Activated CD4-positive, alpha-beta memory T cell treated with anti-CD3 and anti-CD28 coated beads for 36 hours (primary cell): ENCODE data around the gene AHDC1. TPM values are rescaled to one million over a fixed set of nuclear protein-coding genes. Genes with fewer than 3 reads are reported as not detected.

Experiments used
- CTCF ChIA-PET: fragments of 350-600 bp; sonication (Branson Sonifier 250); formaldehyde crosslinking; loops from one replicate; lab custom pipeline; 2021; ENCODE audit warnings: antibody characterized with exemption, inconsistent platforms; lab: Charles Lee
- POLR2A ChIA-PET: fragments of 350-600 bp; sonication (Branson Sonifier 250); formaldehyde crosslinking; loops from one replicate; lab custom pipeline; 2021; ENCODE audit warnings: antibody characterized with exemption; lab: Charles Lee
- DNase-seq: peaks from one replicate; pipeline ENCODE4 v3.0.0-alpha.2; 2020
- H3K27ac Mint-ChIP-seq: one replicate; pipeline ENCODE4 v1.8.0; 2021; ENCODE audit warnings: mixed read lengths
- H3K27me3 Mint-ChIP-seq: one replicate; pipeline ENCODE4 v1.8.0; 2021; ENCODE audit warnings: mixed read lengths
- H3K36me3 Mint-ChIP-seq: one replicate; pipeline ENCODE4 v1.8.0; 2021; ENCODE audit warnings: mixed read lengths
- H3K4me1 Mint-ChIP-seq: one replicate; pipeline ENCODE4 v1.8.0; 2021; ENCODE audit warnings: low read depth, mixed read lengths
- H3K4me3 Mint-ChIP-seq: one replicate; pipeline ENCODE4 v1.8.0; 2021; ENCODE audit warnings: mild to moderate bottlenecking, mixed read lengths
- H3K9me3 Mint-ChIP-seq: one replicate; pipeline ENCODE4 v1.8.0; 2021; ENCODE audit warnings: mixed read lengths
- intact Hi-C: fragments of 100-400 bp; cut with micrococcal nuclease; formaldehyde crosslinking; loops from one replicate; pipeline ENCODE4 v1.15.1; 2023
- total RNA-seq, 2 experiments: library from RNA; stranded (reverse); gene quantifications; one replicate each; pipeline ENCODE4 v1.2.3, GENCODE V29; 2021

Gene AHDC1
- total RNA-seq, 2 experiments from 2014 or later: 8.3 to 12.1 TPM

- peaks cover 4% of the 10 kb centered on the region for H3K36me3 Mint-ChIP-seq
- ChIA-PET POLR2A (interaction anchor here (0.7 to 3.0 kb wide), 4 partner anchors 11 to 70 kb away, joined by 3 to 21 read pairs (median 4); no protein-coding TSS in a partner anchor), CTCF (interaction anchor here (0.7 to 1.2 kb wide), 3 partner anchors 9 to 73 kb away, joined by 3 to 5 read pairs (median 3); no protein-coding TSS in a partner anchor)
- H3K4me3 Mint-ChIP-seq: peak overlapping the region; percentile 96
- intact Hi-C loops: loop anchor here (1.0 kb wide), 1 partner anchor 43 kb away; no protein-coding TSS in a partner anchor
- no peaks in the 10 kb centered on the region for H3K27me3 Mint-ChIP-seq
- no peaks in the 10 kb centered on the region for H3K9me3 Mint-ChIP-seq
- H3K27ac Mint-ChIP-seq: peak overlapping the region; percentile 91
- H3K4me1 Mint-ChIP-seq: peaks cover 39% of the 10 kb centered on the region
- DNase-seq: peak; percentile 14
These were observed 115.7 kb downstream of the AHDC1 start for GRCh38 chr1:27487966-27488884.

- H3K36me3 Mint-ChIP-seq: peaks cover 6% of the 10 kb centered on the region
- H3K4me1 Mint-ChIP-seq: peaks cover 46% of the 10 kb centered on the region
- DNase-seq: no peak
- CTCF ChIA-PET: interaction anchor here (1.6 kb wide), 1 partner anchor 121 kb away, joined by 3 read pairs; no protein-coding TSS in a partner anchor
- H3K4me3 Mint-ChIP-seq: no peak overlapping the region
- no peaks in the 10 kb centered on the region for H3K27me3 Mint-ChIP-seq
- H3K27ac Mint-ChIP-seq: no peak overlapping the region
- intact Hi-C loops: no loop called here
- H3K9me3 Mint-ChIP-seq: no peaks in the 10 kb centered on the region
- POLR2A ChIA-PET: no interaction called here
These were observed 118.6 kb downstream of the AHDC1 start for GRCh38 chr1:27485363-27485762.

Other genes with a start within 250 kb of the AHDC1 start
- 1 to 10 TPM; 8.2 to 9.7 TPM for gene MAP3K6, start 237.2 kb downstream of the AHDC1 start, total RNA-seq
- gene FCN3, start 229.3 kb downstream of the AHDC1 start, total RNA-seq: not detected
- not detected for gene CD164L2, start 220.8 kb downstream of the AHDC1 start, total RNA-seq
- gene GPR3, start 211.5 kb downstream of the AHDC1 start, total RNA-seq: 1 to 10 TPM; 1.3 to 1.5 TPM
- 100 to 1,000 TPM; 109 to 110 TPM for gene WASF2, start 114.0 kb downstream of the AHDC1 start, total RNA-seq
- under 1 TPM; 0.24 to 0.27 TPM for gene FGR, start 31.0 kb upstream of the AHDC1 start, total RNA-seq
- 10 to 100 TPM; 76.4 TPM for gene IFI6, start 68.0 kb upstream of the AHDC1 start, total RNA-seq
- gene FAM76A, start 121.8 kb upstream of the AHDC1 start, total RNA-seq: 10 to 100 TPM in 1 of 2 experiments, 1 to 10 TPM in 1; 8.1 to 11.8 TPM
- 10 to 100 TPM; 31.8 to 32.0 TPM for gene STX12, start 169.1 kb upstream of the AHDC1 start, total RNA-seq
- 10 to 100 TPM; 42.9 to 43.8 TPM for gene PPP1R8, start 226.6 kb upstream of the AHDC1 start, total RNA-seq